MM.1S (cell line): Measurements from ENCODE around the gene OR10G2.

Experiments used
- DNase-seq: peaks from one replicate; pipeline ENCODE4 v3.0.0-alpha.2; 2015
- H2AFZ ChIP-seq: fragments of 300-600 bp; sonication (generic); 2 replicates; pipeline ENCODE4 v1.6.0; 2016; ENCODE audit warnings: antibody characterized with exemption, low read length
- H3F3A ChIP-seq: fragments of 300-600 bp; sonication (generic); 2 replicates; pipeline ENCODE4 v1.6.1; 2016; ENCODE audit warnings: mild to moderate bottlenecking, antibody characterized with exemption, low read length, moderate library complexity, mixed read lengths; ENCODE audit not compliant: insufficient read depth
- H3K27ac ChIP-seq: fragments of 300-600 bp; sonication (generic); 2 replicates; pipeline ENCODE4 v1.5.1; 2016; ENCODE audit warnings: mild to moderate bottlenecking, low read length
- H3K27me3 ChIP-seq: fragments of 300-600 bp; sonication (generic); replicated peaks from 2 replicates; pipeline ENCODE4 v1.6.0; 2016; ENCODE audit warnings: low read length; ENCODE audit not compliant: insufficient read depth
- H3K36me3 ChIP-seq: fragments of 300-600 bp; sonication (generic); replicated peaks from 2 replicates; pipeline ENCODE4 v1.6.1; 2016; ENCODE audit warnings: mild to moderate bottlenecking, low read length, mixed read lengths; ENCODE audit not compliant: insufficient read depth
- H3K4me1 ChIP-seq: fragments of 300-600 bp; sonication (generic); 2 replicates; pipeline ENCODE4 v1.6.1; 2016; ENCODE audit warnings: low read length, mixed read lengths
- H3K4me2 ChIP-seq: fragments of 300-600 bp; sonication (generic); 2 replicates; pipeline ENCODE4 v1.6.0; 2016; ENCODE audit warnings: low read depth, low read length
- H3K4me3 ChIP-seq: fragments of 300-600 bp; sonication (generic); 2 replicates; pipeline ENCODE4 v1.5.1; 2016; ENCODE audit warnings: low read length, mixed read lengths
- H3K79me2 ChIP-seq: fragments of 300-600 bp; sonication (generic); 2 replicates; pipeline ENCODE4 v1.6.1; 2016; ENCODE audit warnings: mixed run types, low read length, mixed read lengths
- H3K9ac ChIP-seq: fragments of 300-600 bp; sonication (generic); 2 replicates; pipeline ENCODE4 v1.6.1; 2016; ENCODE audit warnings: low read length, mixed read lengths
- H3K9me2 ChIP-seq: fragments of 300-600 bp; sonication (generic); replicated peaks from 2 replicates; pipeline ENCODE4 v1.6.1; 2016; ENCODE audit warnings: mild to moderate bottlenecking, low read length, mixed read lengths; ENCODE audit not compliant: insufficient read depth
- H3K9me3 ChIP-seq: fragments of 300-600 bp; sonication (generic); replicated peaks from 2 replicates; pipeline ENCODE4 v1.6.1; 2016; ENCODE audit warnings: mild to moderate bottlenecking, low read length, mixed read lengths; ENCODE audit not compliant: insufficient read depth
- H4K20me1 ChIP-seq: fragments of 300-600 bp; sonication (generic); 2 replicates; pipeline ENCODE4 v1.6.1; 2016; ENCODE audit warnings: mild to moderate bottlenecking, low read length, moderate library complexity, mixed read lengths; ENCODE audit not compliant: insufficient read depth
- CTCF ChIP-seq: fragments of 300-600 bp; sonication (generic); IDR thresholded peaks from 2 replicates; pipeline ENCODE4 v1.5.1; 2016; ENCODE audit warnings: antibody characterized with exemption, low read length, mixed read lengths
- EZH2 ChIP-seq: fragments of 300-600 bp; sonication (generic); optimal IDR thresholded peaks from 2 replicates; pipeline ENCODE3; 2017; ENCODE audit warnings: low read depth, mild to moderate bottlenecking, antibody characterized with exemption, low read length, mixed read lengths
- EZH2phosphoT487 ChIP-seq: fragments of 300-600 bp; sonication (generic); IDR thresholded peaks from 2 replicates; pipeline ENCODE4 v1.6.1; 2018; ENCODE audit warnings: antibody characterized with exemption, low read length

The OR10G2 gene

GRCh38 chr14:21647380-21647779, 12.6 kb upstream of the OR10G2 start:
- H3K9me2 ChIP-seq, result no peaks in the 10 kb centered on the region
- H3K27ac ChIP-seq, result no peak overlapping the region
- H3K4me3 ChIP-seq, result no peak overlapping the region
- no peaks in the 10 kb centered on the region for H3K36me3 ChIP-seq
- no peak for DNase-seq
- H3K27me3 ChIP-seq, result no peaks in the 10 kb centered on the region
- no peaks in the 10 kb centered on the region for H3K4me1 ChIP-seq
- no peak overlapping the region for H3K4me2 ChIP-seq
- TF ChIP-seq CTCF, result no peak
- no peak for TF ChIP-seq EZH2phosphoT487
- TF ChIP-seq EZH2, result no peak
- H3K9me3 ChIP-seq, result no peaks in the 10 kb centered on the region
- no peaks in the 10 kb centered on the region for H3K79me2 ChIP-seq
- H2AFZ ChIP-seq, result no peak overlapping the region
- no peak overlapping the region for H3K9ac ChIP-seq
- H3F3A ChIP-seq, result no peaks in the 10 kb centered on the region
- H4K20me1 ChIP-seq, result no peaks in the 10 kb centered on the region

- Histone ChIP-seq H3K4me2 (no peak overlapping the region), H3F3A (no peaks in the 10 kb centered on the region), H3K9me3 (no peaks in the 10 kb centered on the region), H3K27me3 (no peaks in the 10 kb centered on the region), H3K27ac (no peak overlapping the region), H3K9ac (no peak overlapping the region), H3K36me3 (no peaks in the 10 kb centered on the region), H3K79me2 (no peaks in the 10 kb centered on the region), H2AFZ (no peak overlapping the region), H3K4me3 (no peak overlapping the region), H3K4me1 (no peaks in the 10 kb centered on the region), H3K9me2 (no peaks in the 10 kb centered on the region), H4K20me1 (no peaks in the 10 kb centered on the region)
- no peak for DNase-seq
- TF ChIP-seq EZH2, result no peak
- no peak for TF ChIP-seq CTCF
- TF ChIP-seq EZH2phosphoT487, result no peak
These were observed 8.7 kb upstream of the OR10G2 start for GRCh38 chr14:21643407-21643806.

GRCh38 chr14:21642683-21643082, 7.9 kb upstream of the OR10G2 start:
- TF ChIP-seq EZH2phosphoT487 (no peak), CTCF (no peak), EZH2 (no peak)
- no peaks in the 10 kb centered on the region for H3K36me3 ChIP-seq
- no peak for DNase-seq
- H3K9me3 ChIP-seq, result no peaks in the 10 kb centered on the region
- H3K9me2 ChIP-seq, result no peaks in the 10 kb centered on the region
- no peaks in the 10 kb centered on the region for H3K27me3 ChIP-seq
- H3F3A ChIP-seq, result no peaks in the 10 kb centered on the region
- H3K79me2 ChIP-seq, result no peaks in the 10 kb centered on the region
- no peak overlapping the region for H3K9ac ChIP-seq
- no peaks in the 10 kb centered on the region for H3K4me1 ChIP-seq
- no peak overlapping the region for H3K4me2 ChIP-seq
- H3K27ac ChIP-seq, result no peak overlapping the region
- no peak overlapping the region for H3K4me3 ChIP-seq
- no peak overlapping the region for H2AFZ ChIP-seq
- H4K20me1 ChIP-seq, result no peaks in the 10 kb centered on the region
